ENCODE data around the gene WWC2.
"Not testable (repeated sequence)": the region's sequence is repeated elsewhere in the genome, so short reads cannot be mapped to it uniquely, and the experiment has no call there.

Gene WWC2

DNA sequence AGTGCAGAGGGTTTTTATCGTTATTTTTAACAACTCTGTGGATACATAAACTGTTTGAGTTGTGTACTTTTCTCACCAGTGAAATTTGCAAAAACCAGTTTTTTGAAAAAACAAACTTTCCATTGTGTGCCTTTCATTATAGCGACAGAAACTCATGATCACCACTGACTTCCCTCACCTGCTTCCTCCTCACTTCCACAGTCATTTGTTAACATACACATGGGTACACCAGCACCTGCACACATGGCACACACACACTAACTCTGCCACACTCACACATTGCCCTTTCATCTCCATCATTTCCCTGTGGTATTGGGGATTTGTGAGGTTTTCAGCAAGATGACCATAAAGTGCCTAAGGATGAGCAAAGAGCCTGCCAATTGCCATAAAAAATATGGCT lies 200.4 kb downstream of the WWC2 start:
- DNase-seq (ENCODE audit: low read depth): no peak

DNA sequence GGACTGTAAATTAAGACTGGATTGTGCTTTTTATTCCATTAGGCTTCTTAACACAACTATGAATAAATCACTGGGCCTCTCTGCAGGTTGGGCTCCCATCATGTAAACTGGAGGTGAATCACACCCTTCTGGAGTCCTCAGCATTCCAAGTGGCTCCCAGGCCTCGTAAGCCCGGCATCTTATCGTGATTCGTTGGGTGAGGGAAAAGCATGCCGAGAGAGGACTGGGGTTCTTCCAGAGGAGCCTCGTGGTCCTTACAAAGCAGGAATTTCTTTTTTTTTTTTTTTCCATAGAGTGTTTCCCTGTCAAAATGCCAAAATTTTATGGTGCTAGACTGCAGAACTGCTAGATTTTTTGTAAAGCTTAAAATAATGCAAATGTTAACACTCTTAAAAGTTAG lies 201.0 kb downstream of the WWC2 start:
- no peak for DNase-seq (ENCODE audit: low read depth)

- no peak for DNase-seq (ENCODE audit: low read depth)
Observed at GRCh38 chr4:183300655-183301054, 201.6 kb downstream of the WWC2 start.

DNA sequence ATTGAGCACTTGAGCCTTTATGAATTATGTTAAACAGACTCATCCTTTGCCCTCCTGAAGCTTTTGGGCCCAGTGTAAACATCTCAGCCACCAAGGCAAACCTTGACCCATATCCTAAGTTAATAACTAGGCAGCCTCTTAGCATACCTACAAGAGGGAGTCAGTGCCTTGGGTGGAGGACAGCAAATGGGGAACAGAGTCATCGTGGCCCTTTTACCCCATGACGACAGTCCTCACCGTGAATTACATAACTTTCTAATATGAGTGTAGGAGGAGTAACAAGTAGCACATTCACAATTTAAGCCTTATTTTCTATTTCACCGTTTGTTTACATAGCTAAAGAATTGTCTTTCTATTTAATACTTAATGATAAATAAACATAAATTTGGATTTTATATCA lies 204.2 kb downstream of the WWC2 start:
- no peak for DNase-seq (ENCODE audit: low read depth)

GRCh38 chr4:183304067-183304466 lies 205.0 kb downstream of the WWC2 start:
- no peak for DNase-seq (ENCODE audit: low read depth)

GRCh38 chr4:183304538-183304937 lies 205.5 kb downstream of the WWC2 start:
- no peak for DNase-seq (ENCODE audit: low read depth)

DNA sequence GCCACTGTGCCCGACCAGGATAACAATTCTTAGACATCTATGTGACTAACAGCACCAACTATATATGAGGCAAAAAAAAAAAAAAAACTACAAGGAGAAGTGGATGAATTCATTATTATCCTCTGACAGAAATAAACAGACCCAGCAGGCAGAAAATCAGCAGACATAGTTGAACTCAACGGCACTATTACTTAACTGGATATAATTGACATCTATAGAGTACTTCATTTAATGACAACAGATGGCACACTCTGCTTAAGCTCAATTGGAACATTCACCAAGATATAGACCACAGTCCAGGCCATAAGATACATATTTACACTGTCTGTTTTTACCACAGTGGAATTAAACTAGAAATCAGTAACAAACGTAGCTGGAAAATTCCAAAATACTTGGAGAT lies 207.8 kb downstream of the WWC2 start:
- no peak for DNase-seq (ENCODE audit: low read depth)

GRCh38 chr4:183312841-183313240 lies 213.8 kb downstream of the WWC2 start:
- DNase-seq (ENCODE audit: low read depth): no peak

GRCh38 chr4:183314336-183314735 lies 215.3 kb downstream of the WWC2 start:
- no peak for DNase-seq (ENCODE audit: low read depth)

GRCh38 chr4:183314806-183315205 lies 215.7 kb downstream of the WWC2 start:
- DNase-seq (ENCODE audit: low read depth): no peak

GRCh38 chr4:183318656-183319055 lies 219.6 kb downstream of the WWC2 start:
- DNase-seq (ENCODE audit: low read depth): no peak

DNA sequence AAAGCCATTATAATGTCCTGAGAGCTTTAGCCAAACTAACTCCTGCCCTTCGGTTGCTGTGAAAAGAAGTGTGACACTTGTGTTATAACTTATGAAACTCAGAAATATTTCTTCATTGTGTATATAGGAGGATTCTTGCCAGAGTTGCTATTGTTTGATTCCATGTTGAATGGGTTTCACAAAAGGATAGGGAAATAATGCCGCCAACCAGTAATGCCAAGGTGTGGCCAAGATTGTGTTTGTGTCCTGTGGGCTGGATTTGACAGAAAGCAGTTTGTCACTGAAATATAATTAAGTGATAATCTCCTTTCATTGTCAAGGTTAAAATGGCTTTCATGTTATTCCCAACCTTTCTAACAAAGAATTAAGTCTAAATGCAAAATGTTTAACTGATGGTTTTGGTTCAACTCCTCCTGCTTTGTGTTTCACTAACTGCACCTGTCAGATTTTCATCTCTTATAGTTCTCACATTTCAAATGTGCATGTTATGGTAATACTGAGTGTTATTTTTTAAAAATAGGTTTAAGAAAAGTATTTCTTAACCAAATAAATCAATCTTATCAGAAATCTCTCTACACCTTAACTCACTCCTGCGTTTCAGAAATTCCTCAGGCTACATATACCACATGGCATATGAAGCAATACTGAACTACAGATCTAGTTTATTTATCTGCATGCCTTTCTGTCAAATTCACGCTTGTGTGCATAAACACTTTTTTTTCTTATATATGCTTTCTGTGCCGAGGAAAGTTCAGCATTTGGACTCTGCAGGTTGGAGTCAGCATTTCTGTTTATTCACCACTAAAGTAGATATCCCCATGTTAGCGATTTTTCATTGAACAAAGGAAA lies 221.4 kb downstream of the WWC2 start, which contains the start of gene CLDN22:
Gene CLDN22 (minus strand): TSS at position 66 of the 849 bp plus-strand sequence. CDS start 58 bp downstream, at position 8.
- DNase-seq (ENCODE audit: low read depth): no peak

DNA sequence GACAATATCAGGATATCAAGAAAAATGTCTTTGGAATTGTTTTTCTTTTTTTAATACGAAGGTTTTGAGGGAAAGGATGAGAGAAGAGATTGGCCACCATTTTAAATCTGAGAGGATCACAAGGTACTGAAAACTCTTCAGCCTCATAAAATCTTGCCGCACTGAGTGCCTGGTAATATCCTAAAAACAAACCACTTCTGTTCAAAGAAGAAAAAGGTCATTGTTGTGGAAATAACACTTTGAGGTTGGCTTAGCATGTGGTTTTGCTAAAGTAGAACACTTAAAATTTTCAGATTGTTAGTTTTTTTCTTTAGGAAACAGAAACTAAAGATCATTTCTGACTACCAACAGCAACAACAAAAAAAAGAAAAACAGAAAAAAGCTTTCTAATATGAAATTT lies 222.0 kb downstream of the WWC2 start:
- DNase-seq (ENCODE audit: low read depth): no peak

GRCh38 chr4:183321516-183321915 lies 222.5 kb downstream of the WWC2 start:
- no peak for DNase-seq (ENCODE audit: low read depth)

- no peak for DNase-seq (ENCODE audit: low read depth)
Observed at GRCh38 chr4:183322326-183322725, 223.3 kb downstream of the WWC2 start, which contains the start of gene CLDN24. TSS of gene CLDN24 (minus strand) at chr4:183322426. CDS start at chr4:183322426, 0 bp downstream.

GRCh38 chr4:183323295-183323694 lies 224.2 kb downstream of the WWC2 start:
- DNase-seq (ENCODE audit: low read depth): no peak

GRCh38 chr4:183324056-183324455 lies 225.0 kb downstream of the WWC2 start:
- not testable (repeated sequence) for DNase-seq (ENCODE audit: low read depth)

GRCh38 chr4:183324619-183325018 lies 225.6 kb downstream of the WWC2 start:
- no peak for DNase-seq (ENCODE audit: low read depth)

- DNase-seq (ENCODE audit: low read depth): not testable (repeated sequence)
Observed at GRCh38 chr4:183326387-183326786, 227.3 kb downstream of the WWC2 start.

DNA sequence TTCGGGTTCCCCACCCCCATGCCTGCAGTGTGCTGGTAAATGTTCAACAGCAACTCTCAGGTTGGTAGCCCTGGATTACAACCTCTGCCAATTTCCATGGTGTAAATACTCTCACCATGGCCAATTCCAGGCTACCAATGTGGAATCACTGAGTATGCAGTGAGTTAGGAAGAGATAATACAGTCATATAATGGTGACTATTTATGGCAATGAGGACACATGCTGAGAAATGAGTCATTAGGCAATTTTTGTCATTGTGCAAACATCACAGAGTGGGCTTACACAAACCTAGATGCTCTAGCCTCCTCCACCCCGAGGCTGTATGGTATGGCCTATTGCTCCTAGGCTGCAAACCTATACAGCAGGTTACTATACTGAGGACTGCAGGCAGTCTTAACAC lies 227.8 kb downstream of the WWC2 start:
- DNase-seq (ENCODE audit: low read depth): no peak

DNA sequence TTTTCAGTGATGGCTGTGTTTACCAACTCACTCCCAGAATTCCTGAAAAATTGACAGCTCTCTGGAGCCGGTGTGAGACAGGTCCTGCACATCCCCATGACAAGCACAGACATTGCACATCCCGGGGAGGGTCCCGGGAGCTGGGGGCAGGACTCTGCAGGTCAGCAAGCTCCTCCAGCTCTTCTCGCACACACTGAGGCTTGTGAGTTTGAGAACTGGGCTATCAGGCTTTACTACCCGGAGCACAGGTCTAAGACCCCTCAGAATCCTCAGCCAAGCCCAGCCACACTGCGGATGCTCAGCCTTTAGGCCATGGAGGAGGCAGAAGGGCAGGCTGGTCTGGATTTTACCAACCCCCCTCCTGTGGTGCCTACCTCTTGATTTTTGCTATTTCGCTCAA lies 228.8 kb downstream of the WWC2 start:
- no peak for DNase-seq (ENCODE audit: low read depth)

GRCh38 chr4:183328832-183329231 lies 229.8 kb downstream of the WWC2 start:
- no peak for DNase-seq (ENCODE audit: low read depth)

DNA sequence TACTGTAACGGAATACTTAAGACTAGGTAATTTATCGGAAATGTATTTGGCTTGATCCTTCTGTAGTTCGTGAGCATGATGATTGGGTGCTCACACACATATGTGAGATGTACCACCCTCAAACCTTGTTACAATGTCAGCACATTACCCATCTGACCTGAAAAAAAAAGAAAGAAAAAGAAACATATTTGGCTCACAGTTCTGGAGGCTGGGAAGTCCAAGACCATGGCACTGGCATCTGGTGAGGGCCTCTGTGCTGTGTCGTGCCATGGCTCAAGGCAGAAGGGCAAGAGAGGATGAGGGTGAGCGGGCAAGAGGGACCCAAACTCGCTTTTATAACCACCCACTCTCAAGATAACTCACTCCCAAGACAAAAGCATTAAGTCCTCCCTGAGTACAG lies 230.2 kb downstream of the WWC2 start:
- no peak for DNase-seq (ENCODE audit: low read depth)

Data from stimulated activated CD8-positive, alpha-beta memory T cell treated with anti-CD3 and anti-CD28 coated beads, Interleukin-4, amount 100 ng/mL, for 24 hours (primary cell).